HG03342 (cell line): ENCODE results near the gene MBD3.
"Not testable (repeated sequence)": the region's sequence is repeated elsewhere in the genome, so short reads cannot be mapped to it uniquely, and the experiment has no call there.

ENCODE experiments used
- ATAC-seq: cut with Tn5 transposase; IDR thresholded peaks from one replicate; pipeline ENCODE4 v1.9.1; 2021; ENCODE audit warnings: mild to moderate bottlenecking, moderate library complexity; ENCODE audit not compliant: unreplicated experiment

MBD3 gene

GRCh38 chr19:1551068-1552040, 41.3 kb downstream of the MBD3 start:
- ATAC-seq = no peak

- no peak for ATAC-seq
Observed at GRCh38 chr19:1549332-1549945, 43.2 kb downstream of the MBD3 start.

- no peak for ATAC-seq
Observed at GRCh38 chr19:1540365-1540925, 52.2 kb downstream of the MBD3 start.

GRCh38 chr19:1539749-1540148, 52.9 kb downstream of the MBD3 start:
- not testable (repeated sequence) for ATAC-seq

- no peak for ATAC-seq
Observed at GRCh38 chr19:1538978-1539377, 53.7 kb downstream of the MBD3 start.

GRCh38 chr19:1535699-1536098, 57.0 kb downstream of the MBD3 start:
- ATAC-seq = not testable (repeated sequence)

GRCh38 chr19:1534972-1535371, 57.7 kb downstream of the MBD3 start:
- ATAC-seq = no peak

- ATAC-seq = no peak
Observed at GRCh38 chr19:1533510-1534150, 59.0 kb downstream of the MBD3 start.

GRCh38 chr19:1532003-1532402, 60.7 kb downstream of the MBD3 start:
- no peak for ATAC-seq

GRCh38 chr19:1531587-1531986, 61.1 kb downstream of the MBD3 start:
- no peak for ATAC-seq

GRCh38 chr19:1530856-1531255, 61.8 kb downstream of the MBD3 start:
- not testable (repeated sequence) for ATAC-seq

GRCh38 chr19:1529430-1529816, 63.2 kb downstream of the MBD3 start:
- no peak for ATAC-seq

GRCh38 chr19:1528596-1529429, 63.9 kb downstream of the MBD3 start:
- no peak for ATAC-seq

GRCh38 chr19:1527650-1528309, 64.9 kb downstream of the MBD3 start:
- ATAC-seq = no peak

- no peak for ATAC-seq
Observed at GRCh38 chr19:1526979-1527649, 65.6 kb downstream of the MBD3 start.

- ATAC-seq = no peak
Observed at GRCh38 chr19:1526066-1526778, 66.4 kb downstream of the MBD3 start.

- ATAC-seq = no peak
Observed at GRCh38 chr19:1525343-1525742, 67.3 kb downstream of the MBD3 start.

GRCh38 chr19:1524972-1525325, 67.7 kb downstream of the MBD3 start:
- no peak for ATAC-seq
